Heart left ventricle (tissue), 13 donors: ENCODE results near the gene GRP.

Experiments used
- CTCF ChIP-seq, 12 donors: fragments of 200-600 bp; sonication (generic) in 4 of 12; IDR thresholded peaks; one replicate each; pipeline versions ENCODE4 v1.5.0 to v1.8.0; 2018 to 2022; ENCODE audit warnings: antibody characterized with exemption in 12 of 12, mild to moderate bottlenecking in 5 of 12
- POLR2A ChIP-seq, 2 donors: fragments of 450-650 bp; IDR thresholded peaks; one replicate each; pipeline ENCODE4 v1.6.1; 2017; ENCODE audit warnings: antibody characterized with exemption in 2 of 2, mild to moderate bottlenecking in 2 of 2, moderate library complexity in 2 of 2
- donor health status: ischemic (EF 13 %, LVEDD 7.1; RV severe dilation, severe dysfunction).
- donor health status: DM: no; HTN: yes; CAD: no.
- donor health status: DM: no; HTN: no; CAD: no.
- donor health status: ischemic (EF 25% LVEDD 6.9; RV normal size, moderate dysfunction).
- donor health status: ischemic (EF 25% LVEDD 5.7; RV mildly dilated, moderate dysfunction).
- donor health status: ischemic (EF 35%, LVEDD 5.7; RV mildly dilated, moderate dysfunction).
- donor health status: nonischemic (EF 11% LVEDD 7.7; RV severe dilation, severe dysfunction).
- donor health status: DM: yes; HTN: yes; CAD: no.
- donor health status: PGD.
- donor health status: ischemic (EF 29% LVEDD 5.4; RV normal size, mild dysfunction).
- donor health status: nonischemic (EF 23%, LVEDD 6.1; RV moderate dilation, normal function).

- TF ChIP-seq CTCF (IDR thresholded peaks at IDR 0.05) (no peak), POLR2A (IDR thresholded peaks at IDR 0.05) (no peak)
These were observed 9.9 kb downstream of the GRP start for GRCh38 chr18:59229701-59230443.
